HepG2 (cell line): Measurements from ENCODE around the gene PTGDR. TPM values are rescaled to one million over a fixed set of nuclear protein-coding genes. Genes with fewer than 3 reads are reported as not detected.

ENCODE experiments used
- ATAC-seq: fragments of 200-7000 bp; cut with Tn5 transposase; 3 replicates; pipeline ENCODE4 v1.9.1; 2020; ENCODE audit warnings: mild to moderate bottlenecking, moderate library complexity
- BruUV-seq: library from RNA; stranded (reverse); fragments of 400-500 nt; replicated peaks from 2 replicates; lab custom pipeline; 2021; lab: Mats Ljungman, UMichigan
- CTCF ChIA-PET: fragments of 300-600 bp; formaldehyde crosslinking; extraction: SDS; loops from one replicate; lab custom pipeline; 2021; ENCODE audit warnings: low total read pairs, inconsistent platforms, low intra/inter-chr PET ratio; lab: Yijun Ruan, JAX
- POLR2A ChIA-PET: fragments of 350-600 bp; sonication (Branson Sonifier 250); formaldehyde crosslinking; loops from one replicate; lab custom pipeline; 2020; ENCODE audit warnings: antibody characterized with exemption, inconsistent platforms; lab: Yijun Ruan, JAX
- DNase-seq: peaks from one replicate; pipeline ENCODE4 v3.0.0-alpha.2; 2015; ENCODE audit warnings: low spot score
- FAIRE-seq: peaks from 3 replicates; lab custom pipeline; 2011; peaks lifted over from hg19 to GRCh38; lab: Jason Lieb, UNC
- H2AFZ ChIP-seq: one replicate; pipeline ENCODE4 v1.6.1; 2011; ENCODE audit warnings: low read length, inconsistent platforms
- H3K27ac ChIP-seq: fragments of 300-600 bp; 3 replicates; pipeline ENCODE4 v1.8.0; 2011; ENCODE audit warnings: mixed run types, mild to moderate bottlenecking, mixed read lengths, low read length, inconsistent platforms; ENCODE audit not compliant: insufficient read depth; ENCODE audit errors: extremely low read length
- H3K27me3 ChIP-seq, 2 experiments: fragments of 200-600 bp in 1 of 2; 2 replicates in 1 of 2; 3 replicates in 1 of 2; pipeline versions ENCODE4 v1.6.0 to v1.8.0; 2011; ENCODE audit warnings: low read length in 2 of 2, mild to moderate bottlenecking in 2 of 2, moderate library complexity in 2 of 2, inconsistent platforms in 1 of 2; ENCODE audit not compliant: insufficient read depth in 2 of 2, control insufficient read depth in 1 of 2
- H3K36me3 ChIP-seq, 2 experiments: fragments of 200-600 bp in 1 of 2; replicated peaks in 1 of 2; 2 replicates in 1 of 2; 3 replicates in 1 of 2; pipeline versions ENCODE4 v1.5.1 to v1.8.0; 2011; ENCODE audit warnings: low read length in 2 of 2, inconsistent platforms in 1 of 2; ENCODE audit not compliant: insufficient read depth in 2 of 2, control insufficient read depth in 1 of 2
- H3K4me1 ChIP-seq: 2 replicates; pipeline ENCODE4 v1.5.1; 2012; ENCODE audit warnings: low read length, inconsistent platforms; ENCODE audit not compliant: insufficient read depth
- H3K4me2 ChIP-seq: 2 replicates; pipeline ENCODE4 v1.6.0; 2011; ENCODE audit warnings: low read depth, low read length, inconsistent platforms
- H3K4me3 ChIP-seq, 3 experiments: fragments of 200-600 bp in 1 of 3; sonication (generic), shearing (Covaris generic) in 1 of 3; replicated peaks in 1 of 3; 2 replicates each; pipeline ENCODE4 v1.5.1; 2011 to 2016; ENCODE audit warnings: low read length in 3 of 3, inconsistent platforms in 2 of 3, low read depth in 2 of 3, mild to moderate bottlenecking in 2 of 3, control low read depth in 1 of 3, mixed read lengths in 1 of 3; ENCODE audit not compliant: insufficient read depth in 1 of 3
- H3K79me2 ChIP-seq: one replicate; pipeline ENCODE4 v1.6.1; 2011; ENCODE audit warnings: low read length, inconsistent platforms; ENCODE audit not compliant: insufficient read depth
- H3K9ac ChIP-seq: 2 replicates; pipeline ENCODE4 v1.6.0; 2011; ENCODE audit warnings: mild to moderate bottlenecking, low read depth, low read length, inconsistent platforms; ENCODE audit not compliant: insufficient read depth
- H3K9me3 ChIP-seq: 2 replicates; pipeline ENCODE4 v1.5.1; 2012; ENCODE audit warnings: mild to moderate bottlenecking, low read length
- H4K20me1 ChIP-seq: 2 replicates; pipeline ENCODE4 v1.6.0; 2011; ENCODE audit warnings: inconsistent platforms, mild to moderate bottlenecking, low read length, moderate library complexity; ENCODE audit not compliant: insufficient read depth
- HOXA3 ChIP-seq: sonication (generic); formaldehyde crosslinking; IDR thresholded peaks from 2 replicates; pipeline ENCODE4 v1.5.0; 2020; ENCODE audit warnings: missing genetic modification reagents
- MED1 ChIP-seq: sonication (generic); formaldehyde crosslinking; IDR thresholded peaks from 2 replicates; pipeline ENCODE4 v1.4.0; 2020; ENCODE audit warnings: missing genetic modification reagents
- MTERF4 ChIP-seq: sonication (generic); formaldehyde crosslinking; IDR thresholded peaks from 2 replicates; pipeline ENCODE4 v1.8.0; 2023; ENCODE audit warnings: mild to moderate bottlenecking, missing genetic modification reagents
- PAX8 ChIP-seq: sonication (generic); formaldehyde crosslinking; IDR thresholded peaks from 2 replicates; pipeline ENCODE4 v1.8.0; 2022; ENCODE audit warnings: mild to moderate bottlenecking, missing genetic modification reagents, borderline replicate concordance
- PHF20 ChIP-seq: sonication (generic); formaldehyde crosslinking; IDR thresholded peaks from 2 replicates; pipeline ENCODE4 v1.5.0; 2020; ENCODE audit warnings: mild to moderate bottlenecking, missing genetic modification reagents
- PRDM15 ChIP-seq: sonication (generic); formaldehyde crosslinking; IDR thresholded peaks from 2 replicates; pipeline ENCODE4 v1.4.0; 2020; ENCODE audit warnings: missing genetic modification reagents
- SNAI1 ChIP-seq: sonication (generic); formaldehyde crosslinking; IDR thresholded peaks from 2 replicates; pipeline ENCODE4 v1.5.0; 2020; ENCODE audit warnings: mild to moderate bottlenecking, missing genetic modification reagents, borderline replicate concordance
- ZFP36 ChIP-seq: fragments of 150-350 bp; IDR thresholded peaks from 2 replicates; pipeline ENCODE4 v1.6.1; 2018; ENCODE audit warnings: borderline replicate concordance, low read length, low read depth; ENCODE audit not compliant: partially characterized antibody
- ZNF136 ChIP-seq: sonication (generic); formaldehyde crosslinking; IDR thresholded peaks from 2 replicates; pipeline ENCODE4 v1.8.1; 2022; ENCODE audit warnings: low read depth, mild to moderate bottlenecking, moderate library complexity, missing genetic modification reagents
- ZNF280D ChIP-seq: sonication (generic); formaldehyde crosslinking; IDR thresholded peaks from 2 replicates; pipeline ENCODE4 v1.5.1; 2020; ENCODE audit warnings: mild to moderate bottlenecking, missing genetic modification reagents
- ZNF713 ChIP-seq: sonication (generic); formaldehyde crosslinking; IDR thresholded peaks from 2 replicates; pipeline ENCODE4 v1.4.0; 2020; ENCODE audit warnings: mild to moderate bottlenecking, missing genetic modification reagents
- WGBS: methylation state at CpG from one replicate; pipeline ENCODE4 v1.1.6; 2017; ENCODE audit warnings: low lambda C conversion rate; 5-methylcytosine and 5-hydroxymethylcytosine counted together
- in situ Hi-C: cut with HindIII; loops from 2 replicates; pipeline ENCODE4 v1.10.0; 2017; ENCODE audit warnings: low pct_unique_long_range_greater_than_20kb; ENCODE audit not compliant: extremely low pct_ligation_motif_present
- intact Hi-C: fragments of 100-400 bp; cut with micrococcal nuclease; formaldehyde crosslinking; loops from one replicate; pipeline ENCODE4 v1.10.0; 2022; ENCODE audit not compliant: unreplicated experiment
- polyA plus RNA-seq, 8 experiments: library from polyadenylated mRNA; depleted of rRNA in 3 of 8; stranded (reverse) in 7 of 8; unstranded in 1 of 8; fragments of >200 nt; fragmentation: Illumina TruSeq in 4 of 8; extraction: Trizol in 4 of 8; gene quantifications; 2 replicates each; pipeline versions ENCODE4 v1.2.1 to v1.2.3, GENCODE V29; 2011 to 2016; ENCODE audit warnings: low read depth in 4 of 8, missing spikeins in 1 of 8, mixed read lengths in 1 of 8; ENCODE audit not compliant: insufficient read depth in 1 of 8
- total RNA-seq, 5 experiments: library from RNA; depleted of rRNA; stranded (reverse); fragments of >200 nt; fragmentation: Illumina TruSeq; extraction: Trizol; gene quantifications; 2 replicates each; pipeline ENCODE4 v1.2.3, GENCODE V29; 2016; ENCODE audit warnings: low read depth in 1 of 5

PTGDR gene
- total and polyA plus RNA-seq, 2 of the 13 experiments (the other 11 are each of a cell fraction or from before 2014, with no cell fraction given), result not detected

- H3K27ac ChIP-seq, result no peak overlapping the region
- no peaks in the 10 kb centered on the region for H3K9me3 ChIP-seq
- H3K4me2 ChIP-seq, result no peak overlapping the region
- H3K27me3 ChIP-seq, result peaks cover 0 to 18% of the 10 kb centered on the region in 2 experiments; a peak in 1 of 5 replicates
- H2AFZ ChIP-seq, result no peak overlapping the region
- no TSS peak for BruUV-seq
- CTCF ChIA-PET, result no interaction called here
- no peak overlapping the region for H3K4me3 ChIP-seq
- H4K20me1 ChIP-seq, result no peaks in the 10 kb centered on the region
- in situ Hi-C loops, result no loop called here
- 61% methylated on average over 44 of the region's 54 CpGs for WGBS
- POLR2A ChIA-PET, result no interaction called here
- intact Hi-C loops, result no loop called here
- H3K79me2 ChIP-seq, result no peaks in the 10 kb centered on the region
- FAIRE-seq (no peak), DNase-seq (no peak), ATAC-seq (no peak; the same call in 2 of the 3 replicates)
- H3K4me1 ChIP-seq, result no peaks in the 10 kb centered on the region
- no peak overlapping the region for H3K9ac ChIP-seq
- no peaks in the 10 kb centered on the region for H3K36me3 ChIP-seq
- TF ChIP-seq MTERF4 (CRISPR knock-in tag) (no peak), ZFP36 (no peak), ZNF136 (CRISPR knock-in tag) (no peak), PAX8 (CRISPR knock-in tag) (no peak), ZNF280D (CRISPR knock-in tag) (no peak), HOXA3 (no peak), MED1 (CRISPR knock-in tag) (no peak), PRDM15 (CRISPR knock-in tag) (no peak), SNAI1 (CRISPR knock-in tag) (no peak), PHF20 (CRISPR knock-in tag) (no peak), ZNF713 (no peak)
These were observed 972 bp downstream of the PTGDR start for GRCh38 chr14:52268279-52269061.
